Psoas muscle (tissue), 8 donors: ENCODE results near the gene SLC6A19. TPM values are rescaled to one million over a fixed set of nuclear protein-coding genes. Genes with fewer than 3 reads are reported as not detected.

ENCODE experiments used
- ATAC-seq, 4 donors: fragments of 200-7000 bp; cut with Tn5 transposase; one replicate each; pipeline ENCODE4 v1.9.1; 2020; ENCODE audit warnings: moderate library complexity in 3 of 4, mild to moderate bottlenecking in 2 of 4
- DNase-seq, 2 donors: peaks; one replicate each; pipeline ENCODE4 v3.0.0-alpha.2; 2020
- H3K27ac ChIP-seq: fragments of 200-600 bp; one replicate; pipeline ENCODE4 v1.8.0; 2022
- H3K27me3 ChIP-seq, 3 donors: fragments of 200-600 bp in 1 of 3; one replicate each; pipeline versions ENCODE4 v1.6.1 to v1.8.0; 2013 to 2022; ENCODE audit warnings: low read length in 2 of 3, mild to moderate bottlenecking in 2 of 3, moderate library complexity in 1 of 3; ENCODE audit not compliant: insufficient read depth in 3 of 3
- H3K36me3 ChIP-seq, 2 donors: fragments of 200-600 bp in 1 of 2; one replicate each; pipeline versions ENCODE4 v1.6.1 to v1.8.0; 2013 to 2022; ENCODE audit warnings: low read depth in 1 of 2, mild to moderate bottlenecking in 1 of 2, moderate library complexity in 1 of 2; ENCODE audit not compliant: insufficient read depth in 1 of 2
- H3K4me1 ChIP-seq: fragments of 200-600 bp; one replicate; pipeline ENCODE4 v1.8.0; 2022
- H3K4me3 ChIP-seq: fragments of 200-600 bp; one replicate; pipeline ENCODE4 v1.8.0; 2022; ENCODE audit warnings: mild to moderate bottlenecking
- H3K9me3 ChIP-seq: fragments of 200-600 bp; one replicate; pipeline ENCODE4 v1.8.0; 2022
- CTCF ChIP-seq: fragments of 200-600 bp; IDR thresholded peaks from one replicate; pipeline ENCODE4 v1.8.0; 2022; ENCODE audit warnings: antibody characterized with exemption
- WGBS, 3 donors: extraction: QIAGEN DNeasy Blood & Tissue Kit; methylation state at CpG; one replicate each; pipeline versions ENCODE4 v1.1.6 to v1.1.7; 2013; 5-methylcytosine and 5-hydroxymethylcytosine counted together
- intact Hi-C, 2 donors: fragments of 100-400 bp; cut with DNase I; formaldehyde crosslinking; loops; one replicate each; pipeline versions ENCODE4 v1.11.0 to v1.14.2; 2022
- polyA plus RNA-seq, 3 donors: library from polyadenylated mRNA; stranded (reverse); fragments of 200-250 nt; gene quantifications; one replicate each; pipeline ENCODE4 v1.2.3, GENCODE V29; 2013
- total RNA-seq, 4 donors: library from RNA; stranded (reverse); fragmentation: NEBNext Ultra II Directional in 2 of 4; extraction: Animal tissue kit (Norgen Biotek cat#: 25700) in 2 of 4; gene quantifications; one replicate each; pipeline versions ENCODE4 v1.2.1 to v1.2.4, GENCODE V29; 2021 to 2023
- donor health status: healthy with polysubstance abuse.
- donor health status: DM: no; HTN: no; CAD: no; lungs with moderate emphysema.
- donor health status: Bipolar disorder and iron deficiency.
- donor health status: healthy.
- donor health status: DM: yes; HTN: yes; CAD: no.
- donor health status: DM: no; HTN: no; CAD: no.
- donor health status: DM: no; HTN: no; CAD: no.
- donor health status: DM: yes; HTN: yes; CAD: no.

SLC6A19 gene
- total and polyA plus RNA-seq, 7 donors = 0.03 to 0.08 TPM; not detected in 5

- TF ChIP-seq CTCF = no peak
- no peaks in the 10 kb centered on the region for H3K9me3 ChIP-seq
- peaks cover 0 to 23% (median 3%) of the 10 kb centered on the region in 3 donors for H3K27me3 ChIP-seq
- peak in 1 of 2 donors; percentile 7 for DNase-seq
- intact Hi-C loops = loop anchor here in 1 of 2 donors (10.0 kb wide), 1 partner anchor 481 kb away; no protein-coding TSS in a partner anchor
- H3K4me3 ChIP-seq = no peak overlapping the region
- H3K36me3 ChIP-seq = no peaks in the 10 kb centered on the region
- no peaks in the 10 kb centered on the region for H3K4me1 ChIP-seq
- WGBS, 3 donors = 84 to 91% (median 85%) methylated on average over 14 of the region's 14 CpGs
- no peak overlapping the region for H3K27ac ChIP-seq
- ATAC-seq = no peak
Observed at GRCh38 chr5:1163879-1164278, 37.5 kb upstream of the SLC6A19 start.

- intact Hi-C loops = loop anchor here (5.0 to 10.0 kb wide), 2 partner anchors 477 to 480 kb away; no protein-coding TSS in a partner anchor
- Histone ChIP-seq H3K4me1 (no peaks in the 10 kb centered on the region), H3K9me3 (no peaks in the 10 kb centered on the region), H3K4me3 (no peak overlapping the region), H3K36me3 (no peaks in the 10 kb centered on the region), H3K27ac (no peak overlapping the region), H3K27me3 (peaks cover 0 to 32% (median 3%) of the 10 kb centered on the region in 3 donors)
- peak in 1 of 2 donors; percentile 6 for DNase-seq
- WGBS, 3 donors = 75 to 82% (median 77%) methylated on average over 26 to 27 of the region's 27 CpGs
- no peak for ATAC-seq
- TF ChIP-seq CTCF = no peak
Observed at GRCh38 chr5:1164696-1165630, 36.4 kb upstream of the SLC6A19 start.

GRCh38 chr5:1165864-1166263, 35.5 kb upstream of the SLC6A19 start:
- intact Hi-C loops = loop anchor here (5.0 to 10.0 kb wide), 2 partner anchors 476 to 479 kb away; no protein-coding TSS in a partner anchor
- TF ChIP-seq CTCF = no peak

DNA sequence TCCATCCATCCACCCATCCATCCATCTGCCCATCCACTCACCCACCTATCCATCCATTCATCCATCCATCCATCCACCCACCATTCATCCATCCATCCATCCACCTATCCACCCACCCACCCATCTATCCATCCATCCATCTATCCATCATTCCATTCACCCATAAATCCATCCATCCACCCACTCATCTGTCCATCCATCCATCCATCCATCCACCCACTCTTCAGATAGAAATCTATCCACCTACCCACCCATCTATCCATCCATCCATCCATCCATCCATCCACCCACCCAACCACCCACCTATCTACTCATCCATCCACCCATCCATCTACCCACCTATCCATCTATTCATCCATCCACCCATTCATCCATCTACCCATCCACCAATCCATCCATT, 35.0 kb upstream of the SLC6A19 start:
- no peak for ATAC-seq
- no peak for TF ChIP-seq CTCF

More at GRCh38 chr5:1165864-1166263, 35.5 kb upstream of the SLC6A19 start:
- DNase-seq = no peak
- no peak overlapping the region for H3K4me3 ChIP-seq
- no peak overlapping the region for H3K27ac ChIP-seq
- no peaks in the 10 kb centered on the region for H3K9me3 ChIP-seq
- H3K27me3 ChIP-seq = peaks cover 0 to 28% (median 3%) of the 10 kb centered on the region in 3 donors
- no peaks in the 10 kb centered on the region for H3K36me3 ChIP-seq
- no peak for ATAC-seq
- no peaks in the 10 kb centered on the region for H3K4me1 ChIP-seq

More for the DNA sequence above, 35.0 kb upstream of the SLC6A19 start:
- no peak for DNase-seq
- Histone ChIP-seq H3K4me3 (no peak overlapping the region), H3K4me1 (no peaks in the 10 kb centered on the region), H3K27ac (no peak overlapping the region), H3K27me3 (peaks cover 0 to 25% (median 0%) of the 10 kb centered on the region in 3 donors), H3K9me3 (no peaks in the 10 kb centered on the region), H3K36me3 (no peaks in the 10 kb centered on the region)
- intact Hi-C loops = loop anchor here (5.0 to 10.0 kb wide), 2 partner anchors 476 to 478 kb away; no protein-coding TSS in a partner anchor
